Measurements from ENCODE around the gene PTPRH.
"Not testable (repeated sequence)": the region's sequence is repeated elsewhere in the genome, so short reads cannot be mapped to it uniquely, and the experiment has no call there.

The PTPRH gene

GRCh38 chr19:55179606-55180484 lies 29.5 kb downstream of the PTPRH start, which contains the start of gene SYT5:
SYT5 (minus strand) TSS chr19:55180289; CDS start chr19:55179041, 1,248 bp downstream.
- DNase-seq (ENCODE audit: low read depth) = no peak

- peak; percentile 83 for DNase-seq (ENCODE audit: low read depth)
Measured at GRCh38 chr19:55178781-55179599, 30.3 kb downstream of the PTPRH start.

GRCh38 chr19:55176076-55176475 lies 33.2 kb downstream of the PTPRH start:
- no peak for DNase-seq (ENCODE audit: low read depth)

DNA sequence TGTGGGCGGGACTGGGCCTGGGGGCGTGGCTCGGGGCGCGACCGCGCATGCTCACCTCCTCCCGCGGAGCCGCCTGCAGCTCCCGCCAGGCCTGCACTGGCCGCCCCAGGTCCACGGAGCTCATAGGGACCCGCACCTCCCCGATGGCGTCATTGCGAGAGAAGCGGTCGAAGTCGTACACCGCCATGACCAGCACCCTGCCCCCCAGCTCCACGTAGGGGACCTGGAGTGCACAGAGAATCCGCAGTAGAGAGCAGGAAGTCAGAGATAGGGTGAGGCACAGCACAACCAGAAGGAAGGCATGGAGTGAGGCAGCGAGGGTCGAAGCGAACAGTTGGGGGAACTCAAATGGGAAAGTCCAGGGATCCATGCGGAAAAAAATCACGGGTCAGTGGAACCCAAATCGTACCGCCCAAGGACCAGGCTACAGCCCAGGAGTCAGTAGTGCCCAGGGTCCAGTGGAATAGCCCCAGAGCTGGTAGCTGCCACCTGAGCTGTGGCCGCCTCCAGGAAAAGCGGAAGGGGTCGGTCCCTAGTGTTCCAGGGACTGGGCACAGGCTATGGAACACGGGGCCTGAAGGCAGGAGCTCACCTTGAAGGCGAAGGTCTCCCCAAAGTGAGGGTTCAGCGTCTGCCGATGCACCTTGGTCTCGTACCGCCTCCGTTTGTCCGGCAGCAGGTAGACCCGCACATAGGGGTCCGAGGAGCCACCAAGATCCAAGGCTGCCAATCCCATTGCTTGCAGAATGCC lies 34.0 kb downstream of the PTPRH start:
- DNase-seq (ENCODE audit: low read depth) = no peak

DNA sequence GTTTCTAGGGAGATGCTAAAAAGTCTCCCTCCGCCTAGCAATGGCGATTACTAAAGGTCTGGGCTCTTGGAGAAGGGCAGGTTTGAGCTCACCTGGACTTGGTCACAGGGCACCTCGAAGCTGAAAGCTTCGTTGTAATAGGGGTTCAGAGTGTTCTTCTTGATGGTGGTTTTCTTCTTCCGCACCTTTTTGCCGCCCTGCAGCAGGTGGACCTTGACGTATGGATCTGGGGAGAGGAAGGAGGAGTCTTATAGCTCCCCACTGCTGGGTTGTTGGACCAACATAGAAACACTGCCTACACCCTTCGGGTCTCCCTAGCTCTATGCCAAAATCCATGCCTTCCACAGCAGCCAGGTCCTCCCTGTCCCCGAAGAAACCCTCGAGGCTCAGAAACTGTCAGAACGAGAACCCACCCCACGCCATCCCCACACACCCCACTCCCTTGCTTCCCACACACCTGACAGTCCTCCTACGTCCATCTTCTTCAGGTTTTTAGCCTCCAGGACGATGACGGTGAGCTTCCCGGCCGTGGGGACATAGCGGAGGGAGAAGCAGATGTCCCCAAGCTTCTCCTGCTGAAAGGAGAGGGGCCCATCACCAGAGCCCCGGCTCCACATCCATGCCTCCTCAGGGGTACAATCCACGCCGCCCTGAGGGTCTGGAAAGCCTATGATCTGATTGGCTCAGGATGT lies 34.7 kb downstream of the PTPRH start:
- DNase-seq (ENCODE audit: low read depth) = no peak

GRCh38 chr19:55173714-55174409 lies 35.4 kb downstream of the PTPRH start:
- peak; percentile 49 for DNase-seq (ENCODE audit: low read depth)

- no peak for DNase-seq (ENCODE audit: low read depth)
Measured at GRCh38 chr19:55173186-55173713, 36.1 kb downstream of the PTPRH start.

DNA sequence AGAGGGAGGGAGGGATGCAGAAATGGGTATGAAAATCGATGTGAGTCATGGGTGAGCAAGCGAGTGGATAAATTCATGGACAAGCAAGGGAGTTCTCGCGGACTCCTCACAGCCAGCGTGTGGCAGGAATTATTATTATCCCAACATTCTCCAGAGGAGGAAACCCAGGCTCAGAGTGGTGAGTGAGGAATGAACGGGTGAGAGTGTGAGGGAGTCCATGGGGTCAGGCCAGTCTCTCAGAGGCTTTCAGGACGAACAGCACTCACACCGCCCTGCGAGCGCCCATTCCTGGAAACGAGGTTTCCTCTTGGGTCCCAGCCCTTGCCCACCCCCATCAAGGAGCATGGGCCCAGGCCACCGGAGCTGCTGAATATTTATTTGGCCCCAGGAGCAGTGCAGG lies 36.6 kb downstream of the PTPRH start:
- DNase-seq (ENCODE audit: low read depth) = peak; percentile 64

- not testable (repeated sequence) for DNase-seq (ENCODE audit: low read depth)
Measured at GRCh38 chr19:55172318-55172717, 37.0 kb downstream of the PTPRH start.

GRCh38 chr19:55171440-55171839 lies 37.9 kb downstream of the PTPRH start:
- no peak for DNase-seq (ENCODE audit: low read depth)

DNA sequence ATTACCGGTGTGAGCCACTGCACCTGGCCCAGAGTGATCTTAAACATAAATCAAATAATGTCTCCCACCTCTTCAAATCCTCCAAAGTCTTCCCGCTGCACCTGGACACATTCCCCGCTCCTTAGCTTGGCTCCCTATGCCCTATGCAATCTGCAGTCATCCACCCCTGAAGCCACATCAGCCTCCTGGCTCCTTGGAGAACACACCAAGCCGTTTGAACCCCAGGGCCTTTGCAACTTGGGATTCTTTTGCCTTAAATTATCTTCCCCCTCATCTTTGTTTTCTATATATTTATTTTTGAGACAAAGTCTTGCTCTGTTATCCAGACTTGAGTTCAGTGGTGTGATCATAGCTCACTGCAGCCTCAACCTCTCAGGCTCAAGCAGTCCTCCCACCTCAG lies 40.2 kb downstream of the PTPRH start:
- no peak for DNase-seq (ENCODE audit: low read depth)

DNA sequence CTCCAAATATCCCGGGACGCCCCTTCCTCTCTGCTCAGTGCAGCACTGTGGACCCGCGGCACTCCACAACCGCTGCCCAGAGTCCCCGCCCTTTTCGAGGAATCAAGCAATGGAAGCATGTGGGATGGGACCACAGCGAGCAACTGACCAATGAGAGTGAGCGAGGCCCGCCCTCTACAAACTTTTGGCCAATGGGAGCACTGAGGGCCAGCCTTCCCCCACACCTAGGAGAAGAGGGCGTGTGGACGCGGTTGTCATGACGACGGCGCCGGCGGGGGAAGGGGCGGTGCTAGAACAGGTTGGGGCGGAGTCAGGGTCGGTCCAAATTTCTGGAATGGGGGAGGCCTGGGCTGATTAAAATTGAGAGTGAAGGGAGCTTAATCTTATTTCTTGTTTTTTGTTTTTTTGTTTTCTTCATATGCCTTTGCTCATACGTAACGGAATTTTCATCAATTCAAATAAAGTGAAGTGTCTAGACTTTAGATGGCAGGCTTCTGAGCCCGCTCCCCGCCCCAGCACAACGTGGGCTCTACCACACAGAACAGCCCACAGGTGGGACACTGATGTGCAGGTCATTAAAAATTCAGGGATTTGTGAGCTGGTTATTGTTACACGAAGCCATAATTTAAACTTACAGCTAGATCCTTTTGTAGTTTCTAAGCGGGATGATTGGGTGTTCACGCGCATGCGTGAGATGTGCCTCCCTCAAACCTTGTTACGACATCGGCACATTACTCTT lies 42.6 kb downstream of the PTPRH start, which contains the start of gene DNAAF3:
TSS of gene DNAAF3 (minus strand) at position 84 of the 739 bp plus-strand sequence. CDS start 200 bp downstream, outside the sequence.
- peak; percentile 97 for DNase-seq (ENCODE audit: low read depth)

- peak; percentile 84 for DNase-seq (ENCODE audit: low read depth)
Measured at GRCh38 chr19:55165952-55166529, 43.3 kb downstream of the PTPRH start.

GRCh38 chr19:55161571-55162322 lies 47.6 kb downstream of the PTPRH start:
- DNase-seq (ENCODE audit: low read depth) = no peak

GRCh38 chr19:55160986-55161365 lies 48.3 kb downstream of the PTPRH start:
- DNase-seq (ENCODE audit: low read depth) = no peak

DNA sequence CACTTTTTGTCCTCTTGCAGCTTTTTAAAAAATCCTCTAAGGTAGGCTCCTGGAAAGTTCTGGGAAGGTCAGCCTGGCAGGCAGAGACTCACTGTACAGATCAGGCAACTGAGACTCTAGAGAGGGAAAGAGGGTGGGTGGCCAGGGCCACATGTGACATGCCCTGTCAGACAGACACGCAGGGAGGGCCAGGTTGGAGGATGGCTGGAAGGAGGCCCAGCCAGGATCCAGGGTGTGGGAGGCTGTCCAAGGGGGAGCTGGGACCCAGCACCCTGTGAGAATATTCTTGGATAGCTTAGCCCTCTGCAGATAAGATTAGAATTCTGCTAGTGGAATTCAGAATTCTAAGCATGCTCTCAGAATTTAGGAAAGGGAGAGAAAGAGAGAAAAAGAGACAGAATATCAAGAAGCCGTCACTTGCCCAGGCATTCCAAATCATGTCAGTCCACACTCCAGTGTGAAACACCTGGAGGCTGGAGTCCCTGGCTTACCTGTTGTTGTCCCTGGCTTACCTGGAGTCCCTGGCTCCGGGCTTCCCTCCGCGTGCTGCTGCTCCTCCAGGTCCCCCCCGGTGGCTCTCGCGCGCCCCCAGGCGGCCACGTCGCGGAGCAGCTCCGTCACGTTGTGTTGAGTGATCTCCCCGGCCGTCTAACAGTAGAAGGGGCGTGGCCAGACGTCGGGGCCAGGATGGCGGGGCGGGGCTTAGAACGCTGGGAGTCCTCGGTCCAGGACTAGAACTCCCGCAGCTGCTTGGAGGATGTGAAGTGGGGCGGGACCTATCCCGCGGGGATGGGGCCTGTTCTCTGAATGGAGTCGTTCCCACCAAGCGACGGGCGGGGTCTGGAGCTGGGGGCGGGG lies 48.9 kb downstream of the PTPRH start:
- peak; percentile 65 for DNase-seq (ENCODE audit: low read depth)

DNA sequence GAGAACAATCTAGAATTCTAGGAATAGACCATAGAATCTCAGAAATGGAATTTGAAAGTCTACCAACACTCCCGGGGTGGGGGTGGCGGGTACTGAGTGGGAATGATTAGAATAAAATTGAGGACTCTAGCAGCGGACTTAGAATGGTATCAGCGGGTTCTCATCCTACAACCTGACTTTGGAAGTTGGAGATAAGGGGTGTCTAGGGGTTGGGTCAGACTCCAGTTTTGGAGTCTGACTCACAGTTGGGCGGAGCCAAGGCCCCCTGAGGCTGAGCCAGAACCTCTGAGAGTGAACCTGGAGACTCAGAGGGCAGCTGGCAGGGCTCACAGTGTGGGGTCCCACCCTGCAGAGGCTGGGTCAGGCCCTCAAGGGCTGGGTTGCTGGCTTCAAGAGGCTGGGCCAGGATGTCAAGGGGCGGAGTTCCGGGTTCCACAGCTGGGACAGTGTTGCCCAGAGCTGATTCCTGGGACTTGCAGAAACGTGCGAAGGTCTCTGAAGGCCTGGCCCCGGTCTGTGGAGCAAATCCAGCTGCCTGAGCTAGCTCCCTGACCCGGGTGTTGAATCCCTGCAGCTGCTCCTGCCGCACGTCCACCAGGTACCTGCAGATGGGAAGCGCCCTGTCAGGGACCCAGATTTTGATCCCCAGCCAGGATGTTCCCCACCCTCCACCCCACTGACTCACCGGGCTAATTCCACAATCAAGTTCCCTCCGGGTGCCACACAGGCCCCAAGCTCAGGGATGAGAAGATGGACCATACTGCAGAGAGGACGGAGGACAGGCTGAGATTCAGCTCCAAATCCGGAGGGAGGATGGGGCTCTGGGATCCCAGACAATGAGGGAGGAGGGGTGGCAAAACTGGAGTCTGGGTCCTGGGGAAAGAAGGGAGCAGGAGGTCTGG lies 50.2 kb downstream of the PTPRH start:
- DNase-seq (ENCODE audit: low read depth) = peak; percentile 22
